Body of pancreas (tissue), 4 donors: ENCODE results near the gene H1-8. TPM values are rescaled to one million over a fixed set of nuclear protein-coding genes. Genes with fewer than 3 reads are reported as not detected.

Experiments
- ATAC-seq: fragments of 150-250 bp; one replicate; pipeline ENCODE4 v1.9.1; 2016
- DNase-seq, 4 donors: peaks; one replicate each; pipeline ENCODE4 v3.0.0-alpha.2; 2019
- H3K27ac ChIP-seq, 4 donors: fragments of 200-600 bp; sonication (generic); 1 replicate in 3 of 4; 2 replicates in 1 of 4; pipeline versions ENCODE4 v1.5.1 to v1.6.1; 2016 to 2019; ENCODE audit warnings: mild to moderate bottlenecking in 1 of 4, mixed read lengths in 1 of 4, moderate library complexity in 1 of 4
- H3K27me3 ChIP-seq, 2 donors: fragments of 200-600 bp; sonication (generic); one replicate each; pipeline ENCODE4 v1.6.0; 2016; ENCODE audit warnings: mild to moderate bottlenecking in 1 of 2
- H3K36me3 ChIP-seq, 2 donors: fragments of 200-600 bp; sonication (generic); replicated peaks in 1 of 2; 2 replicates each; pipeline ENCODE4 v1.5.1; 2016; ENCODE audit warnings: low read depth in 2 of 2; ENCODE audit not compliant: insufficient read depth in 1 of 2
- H3K4me1 ChIP-seq: fragments of 200-600 bp; sonication (generic); one replicate; pipeline ENCODE4 v1.6.0; 2016
- H3K4me3 ChIP-seq, 2 donors: fragments of 200-600 bp; sonication (generic); 1 replicate in 1 of 2; 2 replicates in 1 of 2; pipeline ENCODE4 v1.5.1; 2016 to 2019
- H3K9me3 ChIP-seq, 3 donors: fragments of 200-600 bp; sonication (generic); 1 replicate in 2 of 3; 2 replicates in 1 of 3; pipeline ENCODE4 v1.5.1; 2016
- CTCF ChIP-seq, 7 experiments: fragments of 450-650 bp in 4 of 7; fragments of 200-600 bp in 3 of 7; sonication (generic) in 3 of 7; IDR thresholded peaks; one replicate each; pipeline ENCODE4 v1.5.1; 2016 to 2019; ENCODE audit warnings: antibody characterized with exemption in 7 of 7
- POLR2A ChIP-seq, 3 donors: fragments of 450-650 bp; IDR thresholded peaks; one replicate each; pipeline ENCODE4 v1.6.1; 2016; ENCODE audit warnings: antibody characterized with exemption in 3 of 3, mild to moderate bottlenecking in 2 of 3
- WGBS, 2 donors: methylation state at CpG; one replicate each; pipeline ENCODE4 v1.1.5; 2017; 5-methylcytosine and 5-hydroxymethylcytosine counted together
- intact Hi-C: fragments of 100-400 bp; cut with DNase I; formaldehyde crosslinking; loops from one replicate; pipeline ENCODE4 v1.15.1; 2023
- total RNA-seq, 2 donors: library from RNA; depleted of rRNA; stranded (reverse); fragments of >200 nt; gene quantifications; one replicate each; pipeline ENCODE4 v1.1.0, GENCODE V29; 2016

The H1-8 gene
- total RNA-seq, 2 donors from 2014 or later, result not detected

DNA sequence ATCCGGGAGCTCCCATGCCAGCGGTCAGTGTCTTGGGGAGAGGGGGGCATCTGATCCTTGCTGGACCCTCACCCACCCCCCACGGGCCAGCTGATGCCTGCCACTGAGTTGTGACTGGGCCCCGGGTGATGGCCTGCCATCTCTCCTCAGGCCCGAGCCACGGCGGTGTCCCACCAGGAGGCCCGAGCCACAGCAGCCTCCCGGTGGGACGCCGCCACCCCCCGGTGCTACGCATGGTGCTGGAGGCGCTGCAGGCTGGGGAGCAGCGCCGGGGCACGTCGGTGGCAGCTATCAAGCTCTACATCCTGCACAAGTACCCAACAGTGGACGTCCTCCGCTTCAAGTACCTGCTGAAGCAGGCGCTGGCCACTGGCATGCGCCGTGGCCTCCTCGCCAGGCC lies 4.3 kb downstream of the H1-8 start:
- intact Hi-C loops, result no loop called here
- TF ChIP-seq CTCF (IDR thresholded peaks at IDR 0.05) (no peak), POLR2A (IDR thresholded peaks at IDR 0.05) (no peak)
- Histone ChIP-seq H3K36me3 (no peaks in the 10 kb centered on the region), H3K9me3 (no peaks in the 10 kb centered on the region), H3K27me3 (no peaks in the 10 kb centered on the region), H3K27ac (no peak overlapping the region), H3K4me1 (peaks cover 14% of the 10 kb centered on the region), H3K4me3 (no peak overlapping the region)
- 95 to 100% methylated on average over 3 to 24 of the region's 24 CpGs for WGBS, 2 donors
- DNase-seq (no peak), ATAC-seq (no peak)

GRCh38 chr3:129548104-129548965 lies 5.4 kb downstream of the H1-8 start:
- TF ChIP-seq CTCF (IDR thresholded peaks at IDR 0.05), result no peak
- TF ChIP-seq POLR2A (IDR thresholded peaks at IDR 0.05), result no peak
- peak; percentile 67 for ATAC-seq
- Histone ChIP-seq H3K27me3 (no peaks in the 10 kb centered on the region), H3K27ac (no peak overlapping the region), H3K4me3 (no peak overlapping the region), H3K36me3 (no peaks in the 10 kb centered on the region), H3K4me1 (peaks cover 14% of the 10 kb centered on the region), H3K9me3 (no peaks in the 10 kb centered on the region)
- 59 to 67% methylated on average over 11 to 19 of the region's 19 CpGs for WGBS, 2 donors
- DNase-seq, result peak; percentile 30 to 69 (median 62)
- intact Hi-C loops, result no loop called here

DNA sequence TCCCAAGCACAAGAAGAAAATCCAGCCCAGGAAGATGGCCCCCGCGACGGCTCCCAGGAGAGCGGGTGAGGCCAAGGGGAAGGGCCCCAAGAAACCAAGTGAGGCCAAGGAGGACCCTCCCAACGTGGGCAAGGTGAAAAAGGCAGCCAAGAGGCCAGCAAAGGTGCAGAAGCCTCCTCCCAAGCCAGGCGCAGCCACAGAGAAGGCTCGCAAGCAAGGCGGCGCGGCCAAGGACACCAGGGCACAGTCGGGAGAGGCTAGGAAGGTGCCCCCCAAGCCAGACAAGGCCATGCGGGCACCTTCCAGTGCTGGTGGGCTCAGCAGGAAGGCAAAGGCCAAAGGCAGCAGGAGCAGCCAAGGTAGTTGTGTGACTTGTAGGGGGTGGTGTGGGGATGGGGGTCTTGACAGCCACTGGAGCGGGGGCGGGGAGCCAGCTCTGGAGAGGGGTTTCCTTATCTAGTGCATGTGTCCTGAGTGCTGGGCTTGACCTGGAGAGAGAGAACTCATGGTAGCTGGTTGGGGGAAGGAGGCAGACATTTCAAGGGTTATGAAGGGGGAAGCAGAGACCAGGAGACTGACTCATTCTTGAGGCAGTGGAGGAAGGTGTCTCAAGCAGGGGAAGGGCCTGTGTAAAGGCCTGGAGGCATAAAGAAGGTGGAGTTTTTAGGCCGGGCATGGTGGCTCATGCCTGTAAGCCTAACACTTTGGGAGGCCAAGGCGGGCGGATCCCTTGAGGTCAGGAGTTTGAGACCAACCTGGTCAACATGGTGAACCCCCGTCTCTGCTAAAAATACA lies 6.2 kb downstream of the H1-8 start:
- WGBS, 2 donors, result 80 to 85% methylated on average over 18 of the region's 18 CpGs
- H3K27me3 ChIP-seq, result no peaks in the 10 kb centered on the region
- DNase-seq (no peak), ATAC-seq (no peak)
- no peaks in the 10 kb centered on the region for H3K9me3 ChIP-seq
- H3K4me3 ChIP-seq, result no peak overlapping the region
- no peaks in the 10 kb centered on the region for H3K36me3 ChIP-seq
- H3K27ac ChIP-seq, result no peak overlapping the region
- peaks cover 14% of the 10 kb centered on the region for H3K4me1 ChIP-seq
- intact Hi-C loops, result no loop called here
- TF ChIP-seq POLR2A (IDR thresholded peaks at IDR 0.05) (no peak), CTCF (IDR thresholded peaks at IDR 0.05) (no peak)

GRCh38 chr3:129549805-129550204 lies 6.8 kb downstream of the H1-8 start:
- H3K4me1 ChIP-seq, result peaks cover 20% of the 10 kb centered on the region
- no peaks in the 10 kb centered on the region for H3K36me3 ChIP-seq
- intact Hi-C loops, result no loop called here
- TF ChIP-seq POLR2A (IDR thresholded peaks at IDR 0.05) (no peak), CTCF (IDR thresholded peaks at IDR 0.05) (no peak)
- 86 to 95% methylated on average over 3 of the region's 3 CpGs for WGBS, 2 donors
- no peaks in the 10 kb centered on the region for H3K27me3 ChIP-seq
- no peaks in the 10 kb centered on the region for H3K9me3 ChIP-seq
- H3K4me3 ChIP-seq, result no peak overlapping the region
- no peak overlapping the region for H3K27ac ChIP-seq
- DNase-seq (no peak), ATAC-seq (no peak)
